ENCODE results near the gene TOMM6.

Gene TOMM6

DNA sequence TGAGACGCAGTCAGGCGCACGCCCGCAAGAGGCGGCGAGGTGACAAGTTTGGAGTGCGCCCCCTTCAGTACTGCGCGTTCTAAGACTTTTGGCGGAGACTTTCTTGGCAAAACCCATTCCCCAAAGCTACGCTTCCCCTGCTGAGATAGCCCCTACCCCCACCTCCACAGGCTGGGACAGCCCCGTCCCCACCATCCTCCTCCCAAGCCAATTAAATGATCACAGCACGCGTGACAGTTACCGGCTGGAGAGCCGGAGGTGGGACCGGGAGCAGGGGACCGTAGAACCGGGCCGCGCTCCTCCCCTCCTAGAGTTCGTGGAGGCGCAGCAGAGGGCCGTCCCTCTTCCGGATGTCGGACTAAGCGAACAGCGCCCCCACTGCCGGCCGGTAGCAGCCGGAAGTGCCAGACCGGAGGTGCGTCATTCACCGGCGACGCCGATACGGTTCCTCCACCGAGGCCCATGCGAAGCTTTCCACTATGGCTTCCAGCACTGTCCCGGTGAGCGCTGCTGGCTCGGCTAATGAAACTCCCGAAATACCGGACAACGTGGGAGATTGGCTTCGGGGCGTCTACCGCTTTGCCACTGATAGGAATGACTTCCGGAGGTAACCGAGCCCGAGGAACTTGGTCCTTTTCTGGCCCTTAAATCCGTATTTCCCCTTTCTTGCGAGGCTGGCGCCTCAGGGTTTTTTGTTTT lies at the start of gene TOMM6:
TSS of gene TOMM6 (plus strand) at position 476 of the 699 bp plus-strand sequence. CDS start at position 480, 4 bp downstream.
- Mint-ChIP-seq H3K27me3 (ENCODE audit: low read depth) (no peaks in the 10 kb centered on the region), H3K4me1 (peaks cover 26% of the 10 kb centered on the region), H3K4me3 (peak within 1 kb of the TSS; percentile 92 to 99 (median 93)), H3K9me3 (no peaks in the 10 kb centered on the region), H3K27ac (peak within 1 kb of the TSS; percentile 95 to 97 (median 96)), H3K36me3 (ENCODE audit: low read depth) (peaks cover 24% of the 10 kb centered on the region)
- TF ChIP-seq CTCF (IDR thresholded peaks at IDR 0.05; ENCODE audit: unreplicated experiment in 3 of 3), result peak; percentile 94 to 96 (median 95)

GRCh38 chr6:41739041-41739440 lies 48.5 kb upstream of the TOMM6 start:
- Mint-ChIP-seq H3K9me3 (no peaks in the 10 kb centered on the region), H3K4me1 (peaks cover 6% of the 10 kb centered on the region), H3K27ac (no peak overlapping the region), H3K4me3 (no peak overlapping the region), H3K27me3 (ENCODE audit: low read depth) (peaks cover 5% of the 10 kb centered on the region), H3K36me3 (ENCODE audit: low read depth) (no peaks in the 10 kb centered on the region)
- TF ChIP-seq CTCF (IDR thresholded peaks at IDR 0.05; ENCODE audit: unreplicated experiment in 3 of 3), result no peak

GRCh38 chr6:41740366-41741162 lies 46.9 kb upstream of the TOMM6 start:
- Mint-ChIP-seq H3K4me1 (peaks cover 6% of the 10 kb centered on the region), H3K27me3 (ENCODE audit: low read depth) (peaks cover 5% of the 10 kb centered on the region), H3K4me3 (no peak overlapping the region), H3K27ac (no peak overlapping the region), H3K9me3 (no peaks in the 10 kb centered on the region), H3K36me3 (ENCODE audit: low read depth) (no peaks in the 10 kb centered on the region)
- no peak for TF ChIP-seq CTCF (IDR thresholded peaks at IDR 0.05; ENCODE audit: unreplicated experiment in 3 of 3)

DNA sequence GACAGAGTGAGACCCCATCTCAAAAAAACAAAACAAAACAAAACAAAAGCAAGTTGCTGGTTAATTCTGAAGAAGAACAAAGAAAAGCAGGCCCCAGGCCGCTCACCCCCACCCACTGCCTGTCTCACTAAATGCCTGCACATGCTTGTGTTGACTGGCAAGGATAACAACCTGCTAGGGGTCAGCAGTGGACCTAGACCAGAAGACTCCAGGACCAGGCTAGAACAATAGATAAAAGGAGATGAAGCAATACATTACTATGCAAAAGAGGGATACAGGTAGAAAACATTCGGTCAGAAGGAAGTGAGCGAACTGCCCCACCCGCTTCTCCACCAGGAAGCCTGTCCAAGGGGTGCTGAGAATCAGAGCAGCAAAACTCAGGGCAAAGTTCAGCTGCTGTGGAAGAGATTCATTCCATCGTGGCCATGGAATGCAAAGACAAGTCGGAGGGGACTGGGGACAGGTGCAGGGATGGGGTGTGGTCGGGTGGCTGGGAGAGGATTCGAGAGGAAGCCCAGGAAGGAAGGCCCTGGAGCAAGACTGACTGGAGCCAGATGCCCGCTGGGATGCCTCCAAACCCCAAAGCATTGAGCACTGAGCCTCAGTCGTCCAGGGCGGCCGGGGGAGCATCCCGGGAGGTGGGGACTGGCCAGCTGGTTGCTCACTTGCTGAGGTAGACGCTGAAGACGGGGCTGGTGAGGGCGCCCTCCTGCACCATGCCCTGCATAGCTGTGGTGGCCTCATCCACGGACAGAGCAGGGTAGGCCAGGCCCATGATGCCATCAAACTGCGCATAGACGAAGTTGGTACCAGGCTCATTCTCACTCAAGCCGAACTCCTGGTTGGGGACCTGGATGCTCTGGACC lies 45.6 kb upstream of the TOMM6 start:
- H3K9me3 Mint-ChIP-seq, result no peaks in the 10 kb centered on the region
- H3K27me3 Mint-ChIP-seq (ENCODE audit: low read depth), result peaks cover under 1% of the 10 kb centered on the region
- no peak overlapping the region for H3K4me3 Mint-ChIP-seq
- no peaks in the 10 kb centered on the region for H3K36me3 Mint-ChIP-seq (ENCODE audit: low read depth)
- peak overlapping the region in 1 of 3 experiments; percentile 30 for H3K27ac Mint-ChIP-seq
- H3K4me1 Mint-ChIP-seq, result peaks cover 6% of the 10 kb centered on the region
- TF ChIP-seq CTCF (IDR thresholded peaks at IDR 0.05; ENCODE audit: unreplicated experiment in 3 of 3), result no peak

- Mint-ChIP-seq H3K36me3 (ENCODE audit: low read depth) (no peaks in the 10 kb centered on the region), H3K27ac (no peak overlapping the region), H3K9me3 (no peaks in the 10 kb centered on the region), H3K4me1 (peaks cover 6% of the 10 kb centered on the region), H3K27me3 (ENCODE audit: low read depth) (no peaks in the 10 kb centered on the region), H3K4me3 (no peak overlapping the region)
- no peak for TF ChIP-seq CTCF (IDR thresholded peaks at IDR 0.05; ENCODE audit: unreplicated experiment in 3 of 3)
Measured at GRCh38 chr6:41743406-41744235, 43.9 kb upstream of the TOMM6 start.

Data from nephron (organoid).